ENCODE data around the gene VSIG10.

DNA sequence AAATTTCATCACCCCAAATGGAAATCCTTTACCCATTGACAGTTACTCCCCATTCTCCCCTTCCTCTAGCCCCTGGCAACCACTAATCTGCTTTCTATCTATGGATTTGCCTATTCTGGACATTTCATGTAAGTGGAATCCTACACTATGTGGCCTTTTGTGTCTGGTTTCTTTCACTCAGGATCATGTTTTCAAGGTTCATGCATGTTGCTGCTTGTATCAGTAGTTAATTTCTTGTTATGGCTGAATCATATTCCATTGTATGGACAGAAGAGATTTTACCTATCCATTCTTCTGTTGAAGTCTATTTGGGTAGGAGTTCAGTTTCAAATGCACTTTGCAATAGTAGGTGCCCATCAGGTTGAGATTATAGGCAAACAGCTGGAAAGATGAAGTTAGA lies 85.9 kb downstream of the VSIG10 start:
- TF ChIP-seq, protein P1, sequence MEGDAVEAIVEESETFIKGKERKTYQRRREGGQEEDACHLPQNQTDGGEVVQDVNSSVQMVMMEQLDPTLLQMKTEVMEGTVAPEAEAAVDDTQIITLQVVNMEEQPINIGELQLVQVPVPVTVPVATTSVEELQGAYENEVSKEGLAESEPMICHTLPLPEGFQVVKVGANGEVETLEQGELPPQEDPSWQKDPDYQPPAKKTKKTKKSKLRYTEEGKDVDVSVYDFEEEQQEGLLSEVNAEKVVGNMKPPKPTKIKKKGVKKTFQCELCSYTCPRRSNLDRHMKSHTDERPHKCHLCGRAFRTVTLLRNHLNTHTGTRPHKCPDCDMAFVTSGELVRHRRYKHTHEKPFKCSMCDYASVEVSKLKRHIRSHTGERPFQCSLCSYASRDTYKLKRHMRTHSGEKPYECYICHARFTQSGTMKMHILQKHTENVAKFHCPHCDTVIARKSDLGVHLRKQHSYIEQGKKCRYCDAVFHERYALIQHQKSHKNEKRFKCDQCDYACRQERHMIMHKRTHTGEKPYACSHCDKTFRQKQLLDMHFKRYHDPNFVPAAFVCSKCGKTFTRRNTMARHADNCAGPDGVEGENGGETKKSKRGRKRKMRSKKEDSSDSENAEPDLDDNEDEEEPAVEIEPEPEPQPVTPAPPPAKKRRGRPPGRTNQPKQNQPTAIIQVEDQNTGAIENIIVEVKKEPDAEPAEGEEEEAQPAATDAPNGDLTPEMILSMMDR (IDR thresholded peaks at IDR 0.05), result no peak
- TF ChIP-seq POLR2A (IDR thresholded peaks at IDR 0.05), result no peak

Data from right lobe of liver (tissue), 4 donors.